Midbrain (tissue), 1 donor: ENCODE data around the gene IQCN.

Experiments
- DNase-seq: peaks from one replicate; lab custom pipeline; 2025; lab: John Stamatoyannopoulos, UW

Gene IQCN

GRCh38 chr19:18231775-18232174 is 42.5 kb downstream of the IQCN start:
- DNase-seq: no peak

GRCh38 chr19:18230941-18231734 is 43.1 kb downstream of the IQCN start:
- DNase-seq: no peak

DNA sequence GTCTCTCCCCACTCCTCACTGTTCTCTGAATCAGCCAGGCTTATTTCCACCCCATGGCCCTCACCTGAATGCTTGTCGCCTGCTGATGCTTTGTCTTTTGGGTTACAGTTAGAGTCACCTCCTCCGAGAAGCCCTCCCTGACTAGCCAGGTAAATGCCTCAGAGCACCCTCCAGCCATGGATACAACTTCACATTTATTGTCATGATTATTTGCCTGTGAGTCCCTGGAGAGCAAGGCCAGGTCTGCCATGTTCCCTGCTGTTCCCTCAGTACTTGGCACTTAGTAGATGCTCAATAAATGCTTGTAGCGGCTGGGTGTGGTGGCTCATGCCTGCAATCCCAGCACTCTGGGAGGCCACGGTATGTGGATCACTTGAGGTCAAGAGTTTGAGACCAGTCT is 44.3 kb downstream of the IQCN start:
- DNase-seq: no peak

GRCh38 chr19:18229474-18229873 is 44.8 kb downstream of the IQCN start:
- DNase-seq: no peak

- DNase-seq: no peak
Measured at GRCh38 chr19:18227781-18228271, 46.4 kb downstream of the IQCN start.

- no peak for DNase-seq
Measured at GRCh38 chr19:18226956-18227780, 47.1 kb downstream of the IQCN start.

- no peak for DNase-seq
Measured at GRCh38 chr19:18225702-18226468, 48.4 kb downstream of the IQCN start, which contains the start of gene PDE4C. Gene PDE4C (minus strand): TSS chr19:18226438. CDS start chr19:18226415, 23 bp downstream.

GRCh38 chr19:18225355-18225701 is 48.9 kb downstream of the IQCN start:
- DNase-seq: no peak

DNA sequence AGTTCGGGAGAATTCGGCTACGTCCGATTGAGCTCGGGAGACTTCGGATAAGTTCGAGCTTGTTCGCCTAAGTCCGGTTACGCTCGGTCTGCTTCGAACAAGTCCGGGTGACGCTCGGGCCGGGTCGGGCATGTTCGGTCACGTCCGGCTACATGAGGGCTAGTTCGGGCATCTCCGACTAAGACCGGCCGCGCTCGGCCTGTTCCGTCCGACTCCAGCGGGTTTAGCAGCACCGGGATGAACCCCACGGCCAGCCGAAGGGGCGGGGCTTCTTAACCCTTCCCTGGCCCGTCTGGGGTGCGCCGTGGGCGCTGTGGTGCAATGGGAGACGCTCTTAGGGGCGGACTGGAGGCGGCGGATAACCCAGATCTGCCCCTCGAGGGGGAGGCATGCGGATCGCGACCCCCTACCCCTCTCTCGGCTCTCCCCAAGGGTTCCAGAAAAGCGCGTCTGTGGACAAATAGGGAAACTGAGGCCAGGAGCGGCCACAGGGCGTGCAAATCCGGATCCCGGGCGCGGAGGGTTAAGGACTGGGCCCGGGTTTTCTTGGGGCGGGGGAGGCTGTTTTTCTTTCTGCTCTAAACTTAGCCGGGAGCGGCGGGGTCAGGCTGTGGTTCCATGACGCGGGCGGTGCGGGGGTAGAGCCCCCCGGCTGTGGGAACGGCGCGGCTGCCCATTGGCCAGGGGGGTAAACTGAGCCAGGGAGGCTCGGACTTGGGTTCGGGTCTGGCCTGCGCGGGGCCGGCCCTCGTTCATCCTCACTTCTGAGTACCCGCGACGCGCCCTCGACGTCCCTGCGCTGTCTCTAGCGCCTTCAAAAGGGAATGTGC is 49.5 kb downstream of the IQCN start:
- peak; percentile 89 for DNase-seq

GRCh38 chr19:18223860-18224524 is 50.3 kb downstream of the IQCN start:
- DNase-seq: no peak

DNA sequence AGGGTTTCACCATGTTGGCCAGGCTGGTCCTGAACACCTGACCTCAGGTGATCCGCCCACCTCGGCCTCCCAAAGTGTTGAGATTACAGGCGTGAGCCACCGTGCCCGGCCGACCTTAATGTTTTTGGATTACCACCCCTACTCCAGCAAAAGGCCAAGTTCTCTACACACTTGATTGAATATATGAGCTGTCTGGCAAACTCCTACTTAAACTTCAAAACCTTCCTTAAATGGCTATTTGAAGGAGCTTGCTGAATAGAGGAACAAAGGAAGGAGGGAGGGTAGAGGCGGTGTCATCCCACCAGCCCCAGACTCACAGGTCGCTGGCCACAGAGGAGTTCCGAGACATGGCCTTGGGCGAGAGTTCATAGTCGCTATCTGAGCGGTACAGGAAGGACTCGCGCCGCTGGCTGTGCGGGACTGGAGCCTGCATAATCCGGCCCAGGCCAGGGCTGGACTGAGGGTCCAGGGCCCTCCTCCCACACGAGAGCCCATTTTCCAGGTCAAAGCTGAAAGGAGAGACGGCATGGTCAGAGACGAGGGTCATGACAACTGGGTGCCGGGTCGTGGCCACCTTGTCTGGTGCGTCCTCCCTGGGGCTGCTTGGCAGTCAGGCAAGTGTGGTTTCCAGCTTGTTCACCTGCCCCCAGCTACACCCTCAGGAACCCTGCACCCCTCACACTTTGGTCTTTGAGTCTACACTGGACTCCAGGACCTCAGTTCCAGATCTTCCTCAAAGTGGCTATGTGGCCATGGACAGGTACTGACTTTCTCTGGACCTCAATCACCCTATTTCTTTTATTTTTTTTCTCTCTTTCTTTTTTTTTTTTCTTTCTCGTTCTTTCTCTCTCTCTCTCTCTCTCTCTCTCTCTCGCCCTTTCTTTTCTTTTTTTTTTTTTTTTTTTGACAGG is 52.2 kb downstream of the IQCN start:
- DNase-seq: no peak

DNA sequence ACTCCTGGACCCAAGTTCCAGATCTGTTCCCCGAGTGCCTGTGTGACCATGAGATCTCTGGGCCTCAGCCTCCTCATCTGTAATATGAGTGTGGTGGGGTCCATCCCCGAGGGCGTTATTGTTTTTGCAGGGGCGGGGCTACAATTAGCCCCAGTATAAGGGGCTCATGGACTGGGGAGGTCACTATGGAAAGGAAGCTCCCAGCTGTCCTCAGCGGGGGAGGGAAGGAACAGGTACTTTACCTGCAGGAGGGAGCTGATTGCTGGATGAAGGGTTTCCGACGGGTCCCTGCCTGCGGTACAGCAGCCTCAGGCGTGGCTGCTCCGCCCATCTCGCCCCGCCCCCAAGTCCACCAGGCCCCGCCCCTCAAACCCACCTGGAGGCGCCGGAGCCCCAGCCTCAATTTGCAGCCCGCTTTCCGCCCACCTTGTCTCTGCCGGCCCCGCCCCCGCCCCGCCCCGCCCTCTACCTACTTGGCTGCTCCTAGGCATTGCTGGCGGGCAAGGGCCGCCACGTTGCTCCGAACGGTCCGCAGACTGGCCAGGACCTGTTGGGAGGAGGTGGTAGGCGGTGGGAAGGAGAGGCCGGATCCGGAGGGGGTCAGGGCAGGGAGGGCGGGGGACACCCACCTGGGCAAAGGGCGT is 53.5 kb downstream of the IQCN start:
- DNase-seq: no peak

DNA sequence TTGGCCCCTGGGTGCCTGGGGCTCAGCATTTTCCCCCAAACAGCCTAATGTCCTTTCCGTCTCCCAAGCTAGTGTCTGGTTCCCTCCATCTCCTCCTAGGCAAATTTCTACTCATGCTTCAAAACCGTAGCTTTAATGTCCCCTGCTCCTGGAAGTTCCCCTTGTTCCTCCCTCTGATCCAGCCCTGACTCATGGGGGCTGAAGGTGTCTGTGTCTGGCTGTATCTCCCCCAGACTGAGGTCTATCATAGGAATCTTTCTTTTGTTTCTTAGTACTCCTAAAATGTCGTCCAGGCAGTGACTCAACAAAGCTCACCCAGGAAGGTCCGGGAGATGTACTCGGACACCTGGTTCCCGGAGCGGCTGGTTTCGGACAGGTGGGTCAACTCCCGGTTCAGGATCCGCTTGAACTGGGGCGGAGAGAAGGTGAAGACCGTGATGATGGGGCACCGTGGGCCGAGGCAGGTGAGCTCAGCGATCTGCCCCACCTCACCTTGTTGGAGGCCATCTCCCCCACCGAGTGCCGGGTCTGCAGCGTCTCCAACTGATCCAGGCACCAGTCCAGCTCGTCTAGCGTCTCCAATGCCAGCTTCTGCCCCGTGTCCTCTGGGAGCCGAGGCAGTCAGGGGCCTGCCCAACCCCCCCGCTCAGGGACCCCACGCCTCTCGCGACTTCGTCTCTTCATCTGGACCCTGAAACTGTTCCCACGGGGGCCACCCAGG is 54.2 kb downstream of the IQCN start:
- no peak for DNase-seq

GRCh38 chr19:18218600-18218999 is 55.7 kb downstream of the IQCN start:
- DNase-seq: no peak

GRCh38 chr19:18218159-18218558 is 56.1 kb downstream of the IQCN start:
- no peak for DNase-seq

DNA sequence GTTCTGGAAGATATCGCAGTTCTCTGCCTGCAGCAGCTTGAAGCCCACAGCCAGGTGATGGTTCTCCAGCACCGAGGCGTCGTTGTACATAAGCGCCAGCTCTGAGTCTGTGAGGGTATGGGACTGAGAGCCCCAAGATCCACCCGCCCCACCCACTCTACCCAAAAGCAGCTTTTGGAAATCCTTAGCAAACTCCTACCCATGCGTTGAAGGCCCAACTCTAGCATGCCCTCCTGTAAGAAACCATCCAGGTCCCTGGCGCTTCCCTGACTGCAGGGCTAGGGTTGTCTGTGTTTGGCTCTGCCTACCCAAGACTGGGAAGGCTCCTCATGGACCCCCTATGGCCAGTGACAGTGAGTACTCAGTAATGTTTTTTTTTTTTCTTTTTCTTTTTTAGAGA is 57.5 kb downstream of the IQCN start:
- DNase-seq: no peak

DNA sequence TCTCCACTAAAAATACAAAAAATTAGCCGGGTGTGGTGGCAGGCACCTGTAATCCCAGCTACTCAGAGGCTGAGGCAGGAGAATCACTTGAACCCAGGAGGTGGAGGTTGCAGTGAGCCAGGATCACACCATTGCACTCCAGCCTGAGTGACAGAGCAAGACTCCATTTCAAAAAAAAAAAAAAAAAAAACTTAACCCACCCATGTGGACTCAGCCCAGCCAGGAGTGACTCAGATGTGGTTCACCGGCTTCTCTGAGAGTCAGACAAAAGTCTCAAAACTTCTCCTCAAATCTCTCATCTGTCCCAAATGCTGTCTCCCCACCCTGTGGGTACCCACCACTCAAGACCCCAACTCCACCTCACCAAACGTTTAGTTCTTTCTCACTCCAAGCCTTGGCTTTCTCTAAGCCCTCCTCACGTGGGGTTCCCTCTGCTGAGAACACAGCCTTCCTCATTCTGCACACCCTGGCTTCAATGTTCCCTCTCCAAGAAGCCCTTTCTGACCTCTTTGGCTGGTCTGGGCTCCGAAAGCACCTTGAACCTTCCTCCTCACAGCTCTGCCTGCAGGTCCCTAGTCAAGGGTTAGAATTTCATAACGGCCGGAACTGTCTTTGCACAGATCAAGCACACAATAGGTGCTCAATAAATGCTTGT is 59.3 kb downstream of the IQCN start:
- DNase-seq: no peak

DNA sequence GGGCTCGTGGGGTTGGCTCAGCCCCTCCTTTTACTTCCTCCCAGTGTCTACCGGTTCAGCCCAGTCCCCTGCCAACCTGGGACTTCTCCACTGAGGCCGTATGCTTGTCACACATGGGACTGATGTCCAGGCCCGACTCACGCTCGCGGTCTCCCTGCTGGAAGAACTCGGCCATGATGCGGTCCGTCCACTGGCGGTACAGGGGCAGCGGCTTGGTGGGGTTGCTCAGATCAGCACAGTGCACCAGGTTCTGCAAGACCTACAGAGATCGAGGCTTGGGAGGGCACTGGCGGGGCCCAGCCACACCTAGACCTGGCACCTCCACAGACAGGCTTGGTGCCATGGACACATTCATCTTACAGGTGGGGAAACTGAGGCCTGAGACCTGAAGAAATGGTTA is 62.6 kb downstream of the IQCN start:
- DNase-seq: no peak
